ENCODE data around the gene ANKRD40.

DNA sequence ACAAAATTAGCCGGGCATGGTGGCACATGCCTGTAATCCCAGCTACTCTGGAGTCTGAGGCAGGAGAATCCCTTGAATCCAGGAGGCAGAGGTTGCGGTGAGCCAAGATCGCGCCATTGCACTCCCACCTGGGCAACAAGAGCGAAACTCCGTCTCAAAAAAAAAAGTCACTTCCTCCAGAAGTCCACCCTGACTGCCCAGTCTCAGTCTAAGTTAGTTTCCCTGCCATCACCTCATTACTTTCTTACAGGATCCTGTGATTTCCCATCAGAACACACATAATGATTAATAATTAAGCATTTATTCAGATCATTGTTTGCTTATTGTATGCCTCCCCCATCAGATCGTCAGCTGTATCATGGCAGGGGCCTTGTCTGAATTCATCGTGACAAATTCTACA lies 41.4 kb downstream of the ANKRD40 start:
- TF ChIP-seq POLR2A (IDR thresholded peaks at IDR 0.05) = no peak
- TF ChIP-seq, protein P1, sequence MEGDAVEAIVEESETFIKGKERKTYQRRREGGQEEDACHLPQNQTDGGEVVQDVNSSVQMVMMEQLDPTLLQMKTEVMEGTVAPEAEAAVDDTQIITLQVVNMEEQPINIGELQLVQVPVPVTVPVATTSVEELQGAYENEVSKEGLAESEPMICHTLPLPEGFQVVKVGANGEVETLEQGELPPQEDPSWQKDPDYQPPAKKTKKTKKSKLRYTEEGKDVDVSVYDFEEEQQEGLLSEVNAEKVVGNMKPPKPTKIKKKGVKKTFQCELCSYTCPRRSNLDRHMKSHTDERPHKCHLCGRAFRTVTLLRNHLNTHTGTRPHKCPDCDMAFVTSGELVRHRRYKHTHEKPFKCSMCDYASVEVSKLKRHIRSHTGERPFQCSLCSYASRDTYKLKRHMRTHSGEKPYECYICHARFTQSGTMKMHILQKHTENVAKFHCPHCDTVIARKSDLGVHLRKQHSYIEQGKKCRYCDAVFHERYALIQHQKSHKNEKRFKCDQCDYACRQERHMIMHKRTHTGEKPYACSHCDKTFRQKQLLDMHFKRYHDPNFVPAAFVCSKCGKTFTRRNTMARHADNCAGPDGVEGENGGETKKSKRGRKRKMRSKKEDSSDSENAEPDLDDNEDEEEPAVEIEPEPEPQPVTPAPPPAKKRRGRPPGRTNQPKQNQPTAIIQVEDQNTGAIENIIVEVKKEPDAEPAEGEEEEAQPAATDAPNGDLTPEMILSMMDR (IDR thresholded peaks at IDR 0.05) = no peak
